GM19023 (cell line): ENCODE measurements around the gene TEDC2.

Experiments
- ATAC-seq: cut with Tn5 transposase; IDR thresholded peaks from one replicate; pipeline ENCODE4 v1.9.1; 2021; ENCODE audit warnings: mild to moderate bottlenecking, moderate library complexity; ENCODE audit not compliant: unreplicated experiment

The TEDC2 gene

DNA sequence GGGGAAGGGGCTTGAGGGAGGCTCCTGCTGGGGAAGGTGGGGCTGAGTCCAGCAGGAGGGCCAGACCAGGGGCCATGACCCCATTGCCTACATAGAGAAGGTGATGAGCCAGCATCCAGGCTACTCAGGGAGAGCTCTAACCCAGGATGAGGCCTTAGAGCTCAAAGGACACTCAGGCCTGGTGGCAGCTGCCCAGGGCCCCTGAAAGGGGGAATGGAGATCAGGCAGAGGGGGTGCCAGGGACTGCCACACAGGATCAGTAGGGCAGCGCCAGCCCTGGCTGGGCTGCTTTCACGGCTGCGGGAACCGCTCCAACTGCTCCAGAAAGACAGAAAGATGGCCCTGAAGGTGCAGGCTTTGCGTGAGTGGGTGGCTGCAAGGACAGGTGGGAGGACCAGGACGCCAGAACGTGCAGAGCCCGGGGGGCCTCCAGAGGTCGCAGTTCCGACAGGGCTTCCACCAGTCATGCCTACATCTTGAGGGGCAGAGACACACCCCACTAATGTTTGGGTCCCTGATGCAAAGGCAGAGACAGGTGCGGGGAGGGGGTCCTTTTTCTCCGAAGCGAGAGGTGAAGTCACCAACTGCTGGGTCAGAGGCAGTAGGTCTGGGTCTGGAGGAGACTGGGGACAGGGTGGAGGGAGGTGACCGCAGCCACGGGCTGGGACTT lies 53.0 kb downstream of the TEDC2 start:
- no peak for ATAC-seq

DNA sequence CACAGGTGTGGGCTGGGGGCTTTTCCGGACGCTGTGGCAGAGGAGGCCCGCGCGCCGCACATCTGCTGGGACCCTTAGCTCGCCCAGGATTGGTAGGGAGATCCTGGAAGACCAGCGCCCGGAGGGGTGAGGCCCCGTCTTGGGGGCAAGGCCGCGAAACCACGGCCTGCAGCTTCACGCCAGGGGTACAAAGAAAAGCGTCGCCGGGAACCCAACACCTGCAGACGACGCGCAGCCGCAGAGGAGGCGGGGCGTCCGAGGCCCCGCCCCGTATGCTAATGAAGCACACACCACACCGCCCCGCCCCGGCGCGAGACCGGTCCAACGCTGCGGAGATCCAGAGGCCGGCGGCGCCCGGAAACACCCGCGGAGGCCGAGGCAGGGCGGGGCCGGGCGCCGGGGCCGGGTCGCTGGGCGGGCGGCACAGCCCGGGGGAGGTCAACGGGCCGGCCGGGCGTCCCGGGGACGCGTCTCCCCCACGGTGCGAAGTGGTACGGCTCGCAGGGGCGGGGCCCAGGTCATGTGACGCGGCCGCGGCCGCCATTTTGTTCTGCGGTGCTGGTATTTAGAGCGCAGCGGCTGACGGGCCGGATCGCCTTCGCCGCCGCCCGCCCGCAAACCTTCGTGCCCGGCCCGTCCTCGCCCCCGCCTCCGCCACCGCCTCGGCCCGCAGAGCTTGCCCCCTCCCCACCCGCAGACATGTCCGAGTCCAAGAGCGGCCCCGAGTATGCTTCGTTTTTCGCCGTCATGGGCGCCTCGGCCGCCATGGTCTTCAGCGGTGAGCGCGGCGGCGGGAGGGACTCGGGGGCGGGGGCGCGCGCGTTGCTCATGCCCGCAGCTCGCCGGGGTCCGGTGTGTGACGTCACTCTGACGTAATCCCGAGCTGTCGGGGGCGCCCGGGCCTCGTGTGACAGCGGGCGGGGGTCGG lies 53.8 kb downstream of the TEDC2 start, which contains the start of gene ATP6V0C:
ATP6V0C (plus strand) TSS at position 548 of the 928 bp plus-strand sequence; CDS start at position 700, 152 bp downstream.
- ATAC-seq = peak; percentile 70
